ENCODE data around the gene TBC1D10A. TPM values are rescaled to one million over a fixed set of nuclear protein-coding genes. Genes with fewer than 3 reads are reported as not detected.
A peak's percentile ranks its signal among the peaks of the same experiment; 100 is the strongest.

The TBC1D10A gene
- total RNA-seq, 1 donor from 2014 or later = 40.0 TPM

GRCh38 chr22:30247561-30247960 is 79.2 kb downstream of the TBC1D10A start:
- no peak for DNase-seq (ENCODE audit: low spot score)

- DNase-seq (ENCODE audit: low spot score) = no peak
Measured at GRCh38 chr22:30246814-30247376, 79.8 kb downstream of the TBC1D10A start.

- DNase-seq (ENCODE audit: low spot score) = peak; percentile 64
Measured at GRCh38 chr22:30245985-30246813, 80.5 kb downstream of the TBC1D10A start, which contains the start of gene LIF. Gene LIF (minus strand): TSS chr22:30246759. CDS start chr22:30246695, 64 bp downstream.

- no peak for DNase-seq (ENCODE audit: low spot score)
Measured at GRCh38 chr22:30245181-30245984, 81.4 kb downstream of the TBC1D10A start.

- DNase-seq (ENCODE audit: low spot score) = no peak
Measured at GRCh38 chr22:30244641-30245040, 82.1 kb downstream of the TBC1D10A start.

GRCh38 chr22:30244066-30244465 is 82.7 kb downstream of the TBC1D10A start:
- DNase-seq (ENCODE audit: low spot score) = no peak

- DNase-seq (ENCODE audit: low spot score) = no peak
Measured at GRCh38 chr22:30243661-30244060, 83.1 kb downstream of the TBC1D10A start.

Other genes with a start within 250 kb of the TBC1D10A start
- 1.2 TPM for gene HORMAD2, start 246.5 kb downstream of the TBC1D10A start, total RNA-seq (ENCODE audit: insufficient read depth, low replicate concordance)
- 1.7 TPM for gene LIF, start 80.2 kb downstream of the TBC1D10A start, total RNA-seq (ENCODE audit: insufficient read depth, low replicate concordance)
- 4.8 TPM for gene OSM, start 60.1 kb downstream of the TBC1D10A start, total RNA-seq (ENCODE audit: insufficient read depth, low replicate concordance)
- gene CASTOR1, start 37.4 kb downstream of the TBC1D10A start, total RNA-seq (ENCODE audit: insufficient read depth, low replicate concordance) = 9.1 TPM
- 27.7 TPM for gene SF3A1, start 30.0 kb upstream of the TBC1D10A start, total RNA-seq (ENCODE audit: insufficient read depth, low replicate concordance)
- 1.7 TPM for gene CCDC157, start 30.1 kb upstream of the TBC1D10A start, total RNA-seq (ENCODE audit: insufficient read depth, low replicate concordance)
- gene RNF215, start 60.5 kb upstream of the TBC1D10A start, total RNA-seq (ENCODE audit: insufficient read depth, low replicate concordance) = 30.1 TPM
- 0.48 TPM for gene SEC14L2, start 70.1 kb upstream of the TBC1D10A start, total RNA-seq (ENCODE audit: insufficient read depth, low replicate concordance)
- 7.9 TPM for gene MTFP1, start 98.8 kb upstream of the TBC1D10A start, total RNA-seq (ENCODE audit: insufficient read depth, low replicate concordance)
- 2.9 TPM for gene SEC14L3, start 145.1 kb upstream of the TBC1D10A start, total RNA-seq (ENCODE audit: insufficient read depth, low replicate concordance)
- gene SEC14L4, start 178.8 kb upstream of the TBC1D10A start, total RNA-seq (ENCODE audit: insufficient read depth, low replicate concordance) = not detected
- 2.4 TPM for gene SEC14L6, start 219.8 kb upstream of the TBC1D10A start, total RNA-seq (ENCODE audit: insufficient read depth, low replicate concordance)
- gene GAL3ST1, start 247.7 kb upstream of the TBC1D10A start, total RNA-seq (ENCODE audit: insufficient read depth, low replicate concordance) = not detected

Measured in umbilical cord (tissue), 2 donors.